Measurements from ENCODE around the gene TGFBRAP1.

Gene TGFBRAP1

DNA sequence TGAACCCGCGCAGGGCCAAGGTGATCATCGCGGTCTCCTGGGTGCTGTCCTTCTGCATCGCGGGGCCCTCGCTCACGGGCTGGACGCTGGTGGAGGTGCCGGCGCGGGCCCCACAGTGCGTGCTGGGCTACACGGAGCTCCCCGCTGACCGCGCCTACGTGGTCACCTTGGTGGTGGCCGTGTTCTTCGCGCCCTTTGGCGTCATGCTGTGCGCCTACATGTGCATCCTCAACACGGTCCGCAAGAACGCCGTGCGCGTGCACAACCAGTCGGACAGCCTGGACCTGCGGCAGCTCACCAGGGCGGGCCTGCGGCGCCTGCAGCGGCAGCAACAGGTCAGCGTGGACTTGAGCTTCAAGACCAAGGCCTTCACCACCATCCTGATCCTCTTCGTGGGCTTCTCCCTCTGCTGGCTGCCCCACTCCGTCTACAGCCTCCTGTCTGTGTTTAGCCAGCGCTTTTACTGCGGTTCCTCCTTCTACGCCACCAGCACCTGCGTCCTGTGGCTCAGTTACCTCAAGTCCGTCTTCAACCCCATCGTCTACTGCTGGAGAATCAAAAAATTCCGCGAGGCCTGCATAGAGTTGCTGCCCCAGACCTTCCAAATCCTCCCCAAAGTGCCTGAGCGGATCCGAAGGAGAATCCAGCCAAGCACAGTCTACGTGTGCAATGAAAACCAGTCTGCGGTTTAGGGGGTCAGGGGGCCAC lies 87.1 kb downstream of the TGFBRAP1 start:
- H3K4me3 ChIP-seq (ENCODE audit: low read depth, low read length) = no peak overlapping the region
- TF ChIP-seq, protein P1, sequence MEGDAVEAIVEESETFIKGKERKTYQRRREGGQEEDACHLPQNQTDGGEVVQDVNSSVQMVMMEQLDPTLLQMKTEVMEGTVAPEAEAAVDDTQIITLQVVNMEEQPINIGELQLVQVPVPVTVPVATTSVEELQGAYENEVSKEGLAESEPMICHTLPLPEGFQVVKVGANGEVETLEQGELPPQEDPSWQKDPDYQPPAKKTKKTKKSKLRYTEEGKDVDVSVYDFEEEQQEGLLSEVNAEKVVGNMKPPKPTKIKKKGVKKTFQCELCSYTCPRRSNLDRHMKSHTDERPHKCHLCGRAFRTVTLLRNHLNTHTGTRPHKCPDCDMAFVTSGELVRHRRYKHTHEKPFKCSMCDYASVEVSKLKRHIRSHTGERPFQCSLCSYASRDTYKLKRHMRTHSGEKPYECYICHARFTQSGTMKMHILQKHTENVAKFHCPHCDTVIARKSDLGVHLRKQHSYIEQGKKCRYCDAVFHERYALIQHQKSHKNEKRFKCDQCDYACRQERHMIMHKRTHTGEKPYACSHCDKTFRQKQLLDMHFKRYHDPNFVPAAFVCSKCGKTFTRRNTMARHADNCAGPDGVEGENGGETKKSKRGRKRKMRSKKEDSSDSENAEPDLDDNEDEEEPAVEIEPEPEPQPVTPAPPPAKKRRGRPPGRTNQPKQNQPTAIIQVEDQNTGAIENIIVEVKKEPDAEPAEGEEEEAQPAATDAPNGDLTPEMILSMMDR (IDR thresholded peaks at IDR 0.05; ENCODE audit: low read depth, low read length) = no peak
- TF ChIP-seq, protein P2, sequence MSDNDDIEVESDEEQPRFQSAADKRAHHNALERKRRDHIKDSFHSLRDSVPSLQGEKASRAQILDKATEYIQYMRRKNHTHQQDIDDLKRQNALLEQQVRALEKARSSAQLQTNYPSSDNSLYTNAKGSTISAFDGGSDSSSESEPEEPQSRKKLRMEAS (IDR thresholded peaks at IDR 0.05; ENCODE audit: low read depth, low read length) = no peak
- TF ChIP-seq MYC (IDR thresholded peaks at IDR 0.05; ENCODE audit: low read depth, low read length) (no peak), POLR2A (IDR thresholded peaks at IDR 0.05; ENCODE audit: extremely low read depth, insufficient read length) (no peak)
- no peak for DNase-seq (ENCODE audit: low read depth)

DNA sequence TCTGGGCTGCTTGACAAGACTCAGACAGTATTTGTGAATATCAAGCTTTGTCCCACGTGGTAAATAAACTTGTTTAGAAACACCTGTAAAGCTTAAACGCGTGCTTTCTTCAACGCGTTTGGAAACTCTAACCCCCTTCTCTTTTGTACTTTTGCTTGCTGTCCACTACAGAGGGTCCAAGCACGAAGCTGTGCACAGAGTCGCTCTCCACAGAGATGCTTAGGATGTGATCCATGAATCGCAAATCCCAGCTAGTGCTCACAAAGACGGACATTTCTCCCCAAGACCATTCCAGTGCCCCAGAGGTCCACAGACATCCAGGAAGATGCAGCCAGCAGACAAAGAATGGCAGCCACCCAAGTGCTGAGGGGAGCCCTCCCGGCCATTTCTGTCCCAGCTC lies 88.1 kb downstream of the TGFBRAP1 start, which contains the start of gene GPR45:
TSS of gene GPR45 (plus strand) at position 301 of the 400 bp plus-strand sequence. CDS start 116 bp downstream, outside the sequence.
- no peak for TF ChIP-seq MYC (IDR thresholded peaks at IDR 0.05; ENCODE audit: low read depth, low read length)
- TF ChIP-seq POLR2A (IDR thresholded peaks at IDR 0.05; ENCODE audit: extremely low read depth, insufficient read length) = no peak
- TF ChIP-seq, protein P2 (IDR thresholded peaks at IDR 0.05; ENCODE audit: low read depth, low read length) = no peak
- TF ChIP-seq, protein P1 (IDR thresholded peaks at IDR 0.05; ENCODE audit: low read depth, low read length) = no peak
- no peak within 1 kb of the TSS for H3K4me3 ChIP-seq (ENCODE audit: low read depth, low read length)
- DNase-seq (ENCODE audit: low read depth) = no peak

DNA sequence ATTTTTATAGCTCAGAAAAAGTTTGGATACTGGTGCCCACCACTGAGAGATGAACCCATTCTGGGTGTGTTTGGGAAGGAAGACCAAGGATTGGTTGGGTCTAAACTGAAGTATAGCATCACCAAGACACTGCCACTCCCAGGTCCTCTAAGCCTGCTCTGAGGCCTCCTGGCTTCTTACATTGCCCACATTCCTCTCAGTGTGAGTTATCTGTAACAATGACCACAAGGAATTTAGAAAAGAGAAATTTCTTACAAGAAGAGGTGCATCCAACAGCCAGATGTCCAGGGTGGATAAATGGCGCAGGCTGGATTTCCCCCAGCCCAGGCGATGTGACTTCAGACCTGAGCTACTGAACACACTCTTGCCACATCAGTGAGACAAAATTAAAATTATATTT lies 89.6 kb downstream of the TGFBRAP1 start:
- no peak for DNase-seq (ENCODE audit: low read depth)
- TF ChIP-seq, protein P1 (IDR thresholded peaks at IDR 0.05; ENCODE audit: low read depth, low read length) = no peak
- TF ChIP-seq, protein P2 (IDR thresholded peaks at IDR 0.05; ENCODE audit: low read depth, low read length) = no peak
- TF ChIP-seq POLR2A (IDR thresholded peaks at IDR 0.05; ENCODE audit: extremely low read depth, insufficient read length) (no peak), MYC (IDR thresholded peaks at IDR 0.05; ENCODE audit: low read depth, low read length) (no peak)
- no peak overlapping the region for H3K4me3 ChIP-seq (ENCODE audit: low read depth, low read length)

GRCh38 chr2:105238664-105239240 lies 90.8 kb downstream of the TGFBRAP1 start:
- TF ChIP-seq, protein P2 (IDR thresholded peaks at IDR 0.05; ENCODE audit: low read depth, low read length) = no peak
- TF ChIP-seq POLR2A (IDR thresholded peaks at IDR 0.05; ENCODE audit: extremely low read depth, insufficient read length) = no peak
- TF ChIP-seq, protein P1 (IDR thresholded peaks at IDR 0.05; ENCODE audit: low read depth, low read length) = no peak
- TF ChIP-seq MYC (IDR thresholded peaks at IDR 0.05; ENCODE audit: low read depth, low read length) = no peak
- no peak for DNase-seq (ENCODE audit: low read depth)
- H3K4me3 ChIP-seq (ENCODE audit: low read depth, low read length) = no peak overlapping the region

DNA sequence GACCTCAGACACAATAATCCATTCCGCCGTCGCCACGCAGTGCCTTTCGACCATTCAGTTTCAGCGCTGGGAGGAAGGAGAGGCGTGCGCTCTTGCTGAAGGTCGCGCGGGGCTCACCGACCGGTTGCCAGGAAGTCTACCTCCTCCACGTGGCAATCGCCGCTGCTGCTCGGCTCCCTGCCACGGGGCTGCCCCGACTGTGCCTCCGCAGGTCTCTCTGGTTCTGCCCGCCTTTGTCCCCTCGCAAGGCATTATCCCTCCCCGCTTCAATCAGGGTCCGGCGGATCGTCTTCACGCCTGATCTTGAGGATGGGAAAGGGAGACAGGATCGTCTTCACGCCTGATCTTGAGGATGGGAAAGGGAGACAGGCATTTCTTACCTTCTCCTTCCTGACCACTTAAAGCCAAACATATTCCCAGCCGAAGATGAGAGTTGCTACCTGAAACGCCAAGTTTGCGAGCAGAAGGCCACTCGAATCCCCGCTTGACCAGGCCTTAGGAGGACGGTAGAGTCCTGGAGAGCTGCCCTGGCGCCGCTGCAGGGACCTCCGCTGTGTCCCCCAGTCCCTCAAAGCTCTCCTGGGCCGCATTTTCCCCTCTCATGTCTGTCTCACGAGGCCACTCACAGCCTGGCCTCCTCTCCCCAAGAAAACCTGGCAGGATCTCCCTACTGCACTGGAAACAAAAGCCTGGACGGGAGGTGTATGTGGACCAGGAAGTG lies 92.3 kb downstream of the TGFBRAP1 start:
- H3K4me3 ChIP-seq (ENCODE audit: low read depth, low read length) = no peak overlapping the region
- TF ChIP-seq, protein P2 (IDR thresholded peaks at IDR 0.05; ENCODE audit: low read depth, low read length) = no peak
- TF ChIP-seq POLR2A (IDR thresholded peaks at IDR 0.05; ENCODE audit: extremely low read depth, insufficient read length) = no peak
- TF ChIP-seq, protein P1 (IDR thresholded peaks at IDR 0.05; ENCODE audit: low read depth, low read length) = no peak
- TF ChIP-seq MYC (IDR thresholded peaks at IDR 0.05; ENCODE audit: low read depth, low read length) = no peak

More for the DNA sequence above, 92.3 kb downstream of the TGFBRAP1 start:
- no peak for DNase-seq (ENCODE audit: low read depth)
